ENCODE measurements around the gene FATE1. TPM values are rescaled to one million over a fixed set of nuclear protein-coding genes. Genes with fewer than 3 reads are reported as not detected.

Gene FATE1
- total RNA-seq, 2 experiments from 2014 or later: not detected

DNA sequence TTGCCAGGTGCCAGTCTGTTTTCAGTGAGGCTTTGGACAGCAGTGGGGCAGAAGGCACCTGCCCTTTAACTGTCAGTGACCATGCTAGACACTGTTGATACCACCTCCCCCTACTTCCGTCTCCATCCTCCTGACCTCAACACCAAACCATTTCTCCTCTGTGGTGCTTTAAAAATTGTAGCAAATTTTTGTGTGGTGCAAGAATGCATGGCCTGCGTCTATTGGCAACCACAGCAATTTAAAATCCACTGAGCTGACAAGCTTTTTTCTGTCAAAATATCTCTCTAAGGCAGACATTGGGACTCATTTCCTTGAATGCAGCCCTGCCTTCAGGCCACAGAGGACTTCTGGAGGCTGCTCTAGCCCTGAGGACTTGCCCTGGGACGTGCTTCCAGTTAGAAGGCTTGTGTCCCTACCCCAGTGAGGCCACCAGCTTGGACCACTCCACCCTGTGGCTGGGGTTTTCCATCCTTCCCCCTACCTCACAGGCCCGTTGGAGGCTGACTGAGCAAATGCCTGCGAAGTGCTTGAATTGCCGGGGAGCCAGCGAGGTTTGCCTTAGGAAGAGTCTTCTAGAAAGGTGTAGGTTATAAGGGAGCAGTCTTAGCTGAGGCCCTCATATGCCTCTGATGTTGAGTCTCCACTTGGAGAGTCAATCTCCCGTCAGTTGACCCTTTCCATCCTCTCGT is 13.7 kb upstream of the FATE1 start:
- H3K27ac ChIP-seq (ENCODE audit: low read depth, low read length, poor library complexity, severe bottlenecking): no peak overlapping the region
- POLR2A ChIA-PET: no interaction called here
- intact Hi-C loops (cut with micrococcal nuclease; ENCODE audit: unreplicated experiment): no loop called here
- no peaks in the 10 kb centered on the region for H3K4me1 ChIP-seq (ENCODE audit: insufficient read depth, low read length, poor library complexity, severe bottlenecking)
- H3K9me3 ChIP-seq (ENCODE audit: low read length): no peaks in the 10 kb centered on the region
- no peaks in the 10 kb centered on the region for H3K79me2 ChIP-seq (ENCODE audit: insufficient read depth, low read depth, low read length)
- BruUV-seq (replicated peaks): no TSS peak
- H2AFZ ChIP-seq (ENCODE audit: low read length): no peak overlapping the region
- no peak for TF ChIP-seq CTCF (conservative IDR thresholded peaks at IDR 0.05; ENCODE audit: low read length)
- no peak for TF ChIP-seq EZH2phosphoT487 (IDR thresholded peaks at IDR 0.05; ENCODE audit: borderline replicate concordance, low read depth, low read length)
- H3K4me3 ChIP-seq (ENCODE audit: low read depth, low read length, poor library complexity, severe bottlenecking): no peak overlapping the region
- no peaks in the 10 kb centered on the region for H3K9me2 ChIP-seq (ENCODE audit: insufficient read depth, low read length)
- CTCF ChIA-PET (ENCODE audit: unreplicated experiment): no interaction called here
- no peaks in the 10 kb centered on the region for H4K20me1 ChIP-seq (ENCODE audit: insufficient read depth, low read length)
- no peak overlapping the region for H3K4me2 ChIP-seq (ENCODE audit: low read length)
- DNase-seq (ENCODE audit: low spot score): no peak
- no peaks in the 10 kb centered on the region for H3K36me3 ChIP-seq (ENCODE audit: insufficient read depth, low read length)

DNA sequence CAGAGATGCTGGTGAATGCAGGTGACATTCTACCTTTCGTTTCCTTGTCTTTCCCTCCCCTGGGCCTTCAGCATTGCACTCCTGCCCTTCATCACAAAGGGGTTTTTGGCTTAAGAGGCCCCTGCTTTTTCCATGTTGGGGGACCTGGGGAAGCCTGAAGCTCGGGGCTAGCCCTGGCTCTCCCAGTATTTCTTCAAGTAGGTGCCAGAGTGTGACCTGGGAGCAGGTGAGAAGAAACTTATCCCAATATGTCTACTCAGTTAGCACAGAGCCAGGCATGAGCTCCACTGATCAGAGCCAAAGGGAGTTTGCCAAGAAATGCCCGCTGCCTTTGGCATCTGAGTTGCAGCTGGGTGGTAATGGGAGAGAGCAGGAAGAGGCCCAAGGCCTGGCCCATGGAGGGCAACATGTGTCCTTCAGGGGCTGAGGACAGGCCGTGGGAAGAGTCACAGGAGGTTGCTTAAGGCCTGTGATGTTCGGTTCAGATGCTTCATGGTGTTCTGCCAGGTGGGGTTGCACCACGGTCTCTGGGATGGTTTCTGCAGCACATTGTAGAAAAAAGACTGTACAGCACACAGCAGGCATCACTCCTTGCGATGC is 13.0 kb upstream of the FATE1 start:
- no peak overlapping the region for H2AFZ ChIP-seq (ENCODE audit: low read length)
- no peaks in the 10 kb centered on the region for H3K36me3 ChIP-seq (ENCODE audit: insufficient read depth, low read length)
- DNase-seq (ENCODE audit: low spot score): no peak
- no peaks in the 10 kb centered on the region for H3K9me3 ChIP-seq (ENCODE audit: low read length)
- ChIA-PET POLR2A (no interaction called here), CTCF (ENCODE audit: unreplicated experiment) (no interaction called here)
- no peak overlapping the region for H3K4me2 ChIP-seq (ENCODE audit: low read length)
- H3K4me1 ChIP-seq (ENCODE audit: insufficient read depth, low read length, poor library complexity, severe bottlenecking): no peaks in the 10 kb centered on the region
- H4K20me1 ChIP-seq (ENCODE audit: insufficient read depth, low read length): no peaks in the 10 kb centered on the region
- no peaks in the 10 kb centered on the region for H3K9me2 ChIP-seq (ENCODE audit: insufficient read depth, low read length)
- BruUV-seq (replicated peaks): no TSS peak
- no peak overlapping the region for H3K4me3 ChIP-seq (ENCODE audit: low read depth, low read length, poor library complexity, severe bottlenecking)
- H3K27ac ChIP-seq (ENCODE audit: low read depth, low read length, poor library complexity, severe bottlenecking): no peak overlapping the region
- intact Hi-C loops (cut with micrococcal nuclease; ENCODE audit: unreplicated experiment): no loop called here
- TF ChIP-seq EZH2phosphoT487 (IDR thresholded peaks at IDR 0.05; ENCODE audit: borderline replicate concordance, low read depth, low read length) (no peak), CTCF (conservative IDR thresholded peaks at IDR 0.05; ENCODE audit: low read length) (no peak)
- H3K79me2 ChIP-seq (ENCODE audit: insufficient read depth, low read depth, low read length): no peaks in the 10 kb centered on the region

DNA sequence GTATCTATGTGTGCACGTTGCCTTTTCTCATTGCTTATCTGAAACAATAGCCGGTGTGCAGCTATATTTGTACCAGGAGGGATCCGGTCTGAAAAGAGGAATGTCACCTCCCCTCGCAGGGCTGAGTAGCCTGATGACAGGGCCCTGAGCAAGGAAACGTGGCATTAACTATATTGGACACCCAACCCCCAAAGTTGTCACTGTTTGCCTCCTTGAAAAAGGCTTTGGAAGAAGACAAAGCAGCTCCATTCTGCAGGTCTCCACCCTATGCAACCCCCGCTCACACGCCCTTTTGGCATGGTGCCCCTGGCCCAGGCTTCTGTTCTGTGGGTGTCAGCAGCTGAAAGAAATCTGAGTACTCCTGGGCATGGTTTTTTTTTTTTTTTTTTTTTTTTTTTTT is 12.3 kb upstream of the FATE1 start:
- BruUV-seq (replicated peaks): no TSS peak
- POLR2A ChIA-PET: no interaction called here
- H2AFZ ChIP-seq (ENCODE audit: low read length): no peak overlapping the region

More for the DNA sequence above, 12.3 kb upstream of the FATE1 start:
- TF ChIP-seq CTCF (conservative IDR thresholded peaks at IDR 0.05; ENCODE audit: low read length) (no peak), EZH2phosphoT487 (IDR thresholded peaks at IDR 0.05; ENCODE audit: borderline replicate concordance, low read depth, low read length) (no peak)
- Histone ChIP-seq H3K79me2 (ENCODE audit: insufficient read depth, low read depth, low read length) (no peaks in the 10 kb centered on the region), H3K27ac (ENCODE audit: low read depth, low read length, poor library complexity, severe bottlenecking) (no peak overlapping the region), H3K4me1 (ENCODE audit: insufficient read depth, low read length, poor library complexity, severe bottlenecking) (no peaks in the 10 kb centered on the region), H3K4me2 (ENCODE audit: low read length) (no peak overlapping the region), H3K9me3 (ENCODE audit: low read length) (no peaks in the 10 kb centered on the region), H4K20me1 (ENCODE audit: insufficient read depth, low read length) (no peaks in the 10 kb centered on the region), H3K9me2 (ENCODE audit: insufficient read depth, low read length) (no peaks in the 10 kb centered on the region), H3K4me3 (ENCODE audit: low read depth, low read length, poor library complexity, severe bottlenecking) (no peak overlapping the region), H3K36me3 (ENCODE audit: insufficient read depth, low read length) (no peaks in the 10 kb centered on the region)
- CTCF ChIA-PET (ENCODE audit: unreplicated experiment): no interaction called here
- DNase-seq (ENCODE audit: low spot score): no peak
- intact Hi-C loops (cut with micrococcal nuclease; ENCODE audit: unreplicated experiment): no loop called here
